ENCODE results near the gene TMEM184C.

Gene TMEM184C

DNA sequence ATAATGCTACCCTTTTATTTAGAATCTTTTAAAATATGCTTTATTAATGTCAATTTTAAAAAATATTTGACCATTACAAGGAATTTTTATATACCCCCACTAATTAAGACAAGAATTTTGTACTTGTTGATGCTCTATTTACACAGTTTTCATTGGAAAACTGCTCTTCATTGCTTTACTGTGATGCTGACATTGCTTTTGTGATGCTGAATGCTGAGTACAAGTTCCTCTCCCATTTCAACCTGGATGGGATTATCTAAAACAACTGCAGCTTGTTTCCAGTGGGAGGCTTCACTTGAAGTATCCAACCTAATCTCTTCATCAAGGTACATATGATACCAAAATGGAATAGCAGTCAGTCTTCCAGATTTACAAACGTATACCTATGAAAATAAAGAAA is 21.2 kb downstream of the TMEM184C start:
- Histone ChIP-seq H3F3A (ENCODE audit: insufficient read depth, low read length) (no peaks in the 10 kb centered on the region), H3K36me3 (ENCODE audit: insufficient read depth, low read length) (peaks cover 73% of the 10 kb centered on the region), H3K27me3 (ENCODE audit: insufficient read depth, low read length) (no peaks in the 10 kb centered on the region), H3K9me2 (ENCODE audit: low read depth, low read length) (no peaks in the 10 kb centered on the region), H3K27ac (ENCODE audit: low read depth, low read length, poor library complexity, severe bottlenecking) (no peak overlapping the region), H2AFZ (ENCODE audit: low read length) (no peak overlapping the region), H3K4me3 (ENCODE audit: low read depth, low read length, poor library complexity, severe bottlenecking) (no peak overlapping the region), H3K9me3 (ENCODE audit: low read length) (0 out of 2 replicates have a peak, but pooled peaks cover 6% of the 10 kb centered on the region), H3K4me2 (ENCODE audit: low read length) (no peak overlapping the region), H3K9ac (ENCODE audit: low read length) (no peak overlapping the region), H3K4me1 (ENCODE audit: insufficient read depth, low read length, severe bottlenecking) (no peaks in the 10 kb centered on the region), H4K20me1 (ENCODE audit: insufficient read depth, low read length) (no peaks in the 10 kb centered on the region), H3K79me2 (ENCODE audit: insufficient read depth, low read length) (no peaks in the 10 kb centered on the region)
- TF ChIP-seq EZH2 (IDR thresholded peaks at IDR 0.05; ENCODE audit: borderline replicate concordance, low read length): no peak
- TF ChIP-seq, protein P1, sequence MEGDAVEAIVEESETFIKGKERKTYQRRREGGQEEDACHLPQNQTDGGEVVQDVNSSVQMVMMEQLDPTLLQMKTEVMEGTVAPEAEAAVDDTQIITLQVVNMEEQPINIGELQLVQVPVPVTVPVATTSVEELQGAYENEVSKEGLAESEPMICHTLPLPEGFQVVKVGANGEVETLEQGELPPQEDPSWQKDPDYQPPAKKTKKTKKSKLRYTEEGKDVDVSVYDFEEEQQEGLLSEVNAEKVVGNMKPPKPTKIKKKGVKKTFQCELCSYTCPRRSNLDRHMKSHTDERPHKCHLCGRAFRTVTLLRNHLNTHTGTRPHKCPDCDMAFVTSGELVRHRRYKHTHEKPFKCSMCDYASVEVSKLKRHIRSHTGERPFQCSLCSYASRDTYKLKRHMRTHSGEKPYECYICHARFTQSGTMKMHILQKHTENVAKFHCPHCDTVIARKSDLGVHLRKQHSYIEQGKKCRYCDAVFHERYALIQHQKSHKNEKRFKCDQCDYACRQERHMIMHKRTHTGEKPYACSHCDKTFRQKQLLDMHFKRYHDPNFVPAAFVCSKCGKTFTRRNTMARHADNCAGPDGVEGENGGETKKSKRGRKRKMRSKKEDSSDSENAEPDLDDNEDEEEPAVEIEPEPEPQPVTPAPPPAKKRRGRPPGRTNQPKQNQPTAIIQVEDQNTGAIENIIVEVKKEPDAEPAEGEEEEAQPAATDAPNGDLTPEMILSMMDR (IDR thresholded peaks at IDR 0.05; ENCODE audit: low read length): no peak

DNA sequence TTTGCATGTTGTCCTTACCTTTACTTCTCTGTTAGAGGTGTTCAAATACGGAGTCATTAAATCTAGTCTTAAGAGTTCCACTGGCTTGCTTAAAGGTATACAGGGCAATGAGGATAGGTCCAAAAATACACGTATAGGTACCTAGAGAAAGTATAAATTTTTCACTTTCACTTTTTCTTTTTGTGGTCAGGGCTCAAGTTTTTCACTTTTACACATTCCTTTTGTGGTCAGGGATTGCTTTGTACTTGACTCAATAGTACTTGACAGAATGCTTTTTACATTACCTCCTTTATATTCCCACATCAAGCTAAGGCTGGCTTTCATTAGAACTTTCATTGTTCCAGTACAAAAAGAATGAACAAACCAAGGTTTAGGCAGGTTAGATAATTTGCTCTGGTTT is 21.7 kb downstream of the TMEM184C start:
- Histone ChIP-seq H3K79me2 (ENCODE audit: insufficient read depth, low read length) (no peaks in the 10 kb centered on the region), H3K9me3 (ENCODE audit: low read length) (0 out of 2 replicates have a peak, but pooled peaks cover 6% of the 10 kb centered on the region), H3F3A (ENCODE audit: insufficient read depth, low read length) (no peaks in the 10 kb centered on the region), H3K36me3 (ENCODE audit: insufficient read depth, low read length) (peaks cover 72% of the 10 kb centered on the region), H3K27me3 (ENCODE audit: insufficient read depth, low read length) (no peaks in the 10 kb centered on the region), H4K20me1 (ENCODE audit: insufficient read depth, low read length) (no peaks in the 10 kb centered on the region), H3K9me2 (ENCODE audit: low read depth, low read length) (no peaks in the 10 kb centered on the region), H3K4me2 (ENCODE audit: low read length) (no peak overlapping the region), H3K9ac (ENCODE audit: low read length) (no peak overlapping the region), H3K27ac (ENCODE audit: low read depth, low read length, poor library complexity, severe bottlenecking) (no peak overlapping the region), H3K4me1 (ENCODE audit: insufficient read depth, low read length, severe bottlenecking) (no peaks in the 10 kb centered on the region), H3K4me3 (ENCODE audit: low read depth, low read length, poor library complexity, severe bottlenecking) (no peak overlapping the region), H2AFZ (ENCODE audit: low read length) (no peak overlapping the region)
- no peak for TF ChIP-seq EZH2 (IDR thresholded peaks at IDR 0.05; ENCODE audit: borderline replicate concordance, low read length)
- TF ChIP-seq, protein P1 (IDR thresholded peaks at IDR 0.05; ENCODE audit: low read length): no peak

DNA sequence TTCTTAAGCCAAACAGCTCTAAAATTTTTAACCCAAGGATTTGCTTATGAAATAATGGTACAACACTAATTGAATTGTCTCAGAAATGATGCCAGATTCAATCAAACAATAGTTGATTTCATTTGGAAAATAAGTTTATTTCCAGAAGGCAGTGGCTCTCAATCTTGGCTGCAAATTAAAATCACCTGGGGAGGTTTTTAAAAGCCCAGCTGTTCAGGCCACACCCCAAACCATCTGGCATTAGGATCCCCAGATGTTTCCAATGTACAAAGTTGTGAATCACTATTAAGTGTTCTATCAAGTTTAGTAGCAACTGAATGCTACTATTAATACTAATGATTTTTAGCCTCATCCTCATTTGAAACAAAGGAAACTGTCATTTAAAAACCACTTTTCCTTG is 22.2 kb downstream of the TMEM184C start:
- no peak overlapping the region for H3K4me2 ChIP-seq (ENCODE audit: low read length)
- TF ChIP-seq, protein P1 (IDR thresholded peaks at IDR 0.05; ENCODE audit: low read length): no peak
- TF ChIP-seq EZH2 (IDR thresholded peaks at IDR 0.05; ENCODE audit: borderline replicate concordance, low read length): no peak
- no peak overlapping the region for H3K9ac ChIP-seq (ENCODE audit: low read length)
- 0 out of 2 replicates have a peak, but pooled peaks cover 6% of the 10 kb centered on the region for H3K9me3 ChIP-seq (ENCODE audit: low read length)
- H2AFZ ChIP-seq (ENCODE audit: low read length): no peak overlapping the region
- no peaks in the 10 kb centered on the region for H3K79me2 ChIP-seq (ENCODE audit: insufficient read depth, low read length)
- H3K4me3 ChIP-seq (ENCODE audit: low read depth, low read length, poor library complexity, severe bottlenecking): no peak overlapping the region
- H4K20me1 ChIP-seq (ENCODE audit: insufficient read depth, low read length): no peaks in the 10 kb centered on the region
- no peaks in the 10 kb centered on the region for H3F3A ChIP-seq (ENCODE audit: insufficient read depth, low read length)
- no peak overlapping the region for H3K27ac ChIP-seq (ENCODE audit: low read depth, low read length, poor library complexity, severe bottlenecking)
- H3K9me2 ChIP-seq (ENCODE audit: low read depth, low read length): no peaks in the 10 kb centered on the region
- peaks cover 69% of the 10 kb centered on the region for H3K36me3 ChIP-seq (ENCODE audit: insufficient read depth, low read length)
- H3K4me1 ChIP-seq (ENCODE audit: insufficient read depth, low read length, severe bottlenecking): no peaks in the 10 kb centered on the region
- H3K27me3 ChIP-seq (ENCODE audit: insufficient read depth, low read length): no peaks in the 10 kb centered on the region

Measured in OCI-LY1 (cell line).